H1 (cell line): ENCODE measurements around the gene ARHGEF26. TPM values are rescaled to one million over a fixed set of nuclear protein-coding genes. Genes with fewer than 3 reads are reported as not detected.

Experiments used
- CTCF ChIA-PET: fragments of 300-600 bp; sonication (Branson Sonifier 250); formaldehyde crosslinking; loops from one replicate; lab custom pipeline; 2021; ENCODE audit not compliant: partially characterized antibody; lab: Charles Lee
- POLR2A ChIA-PET: fragments of 300-600 bp; sonication (Branson Sonifier 250); formaldehyde crosslinking; loops from one replicate; lab custom pipeline; 2021; ENCODE audit warnings: inconsistent platforms; ENCODE audit not compliant: partially characterized antibody; lab: Charles Lee
- DNase-seq, 2 experiments: peaks; one replicate each; pipeline versions ENCODE4 v3.0.0 to v3.0.0-alpha.2; 2010 to 2022; ENCODE audit warnings: low spot score in 2 of 2, low read depth in 1 of 2, mixed read lengths in 1 of 2
- FAIRE-seq: peaks from 2 replicates; lab custom pipeline; 2011; peaks lifted over from hg19 to GRCh38; lab: Jason Lieb, UNC
- H2AFZ ChIP-seq: 2 replicates; pipeline ENCODE4 v1.8.1; 2012; ENCODE audit warnings: low read length, inconsistent platforms
- H2AK5ac ChIP-seq: 2 replicates; pipeline ENCODE4 v1.6.1; 2013; ENCODE audit warnings: low read depth, low read length
- H2BK120ac ChIP-seq: replicated peaks from 2 replicates; pipeline ENCODE3; 2013; ENCODE audit warnings: low read depth, low read length, inconsistent platforms
- H2BK12ac ChIP-seq: 2 replicates; pipeline ENCODE4 v1.6.1; 2013; ENCODE audit warnings: low read depth, low read length
- H2BK15ac ChIP-seq: 2 replicates; pipeline ENCODE4 v1.6.1; 2013; ENCODE audit warnings: low read length
- H2BK20ac ChIP-seq: 2 replicates; pipeline ENCODE4 v1.6.1; 2013; ENCODE audit warnings: low read length
- H2BK5ac ChIP-seq: 2 replicates; pipeline ENCODE4 v1.6.1; 2013; ENCODE audit warnings: low read depth, low read length
- H3K14ac ChIP-seq: 2 replicates; pipeline ENCODE4 v1.6.1; 2013; ENCODE audit warnings: inconsistent platforms; ENCODE audit not compliant: insufficient read length
- H3K18ac ChIP-seq: 2 replicates; pipeline ENCODE4 v1.6.1; 2013; ENCODE audit warnings: low read length; ENCODE audit errors: extremely low read depth
- H3K23ac ChIP-seq: 2 replicates; pipeline ENCODE4 v1.6.1; 2013; ENCODE audit warnings: inconsistent platforms; ENCODE audit not compliant: insufficient read length
- H3K23me2 ChIP-seq: 2 replicates; pipeline ENCODE4 v1.6.1; 2013; ENCODE audit warnings: low read depth, low read length
- H3K27ac ChIP-seq: 2 replicates; pipeline ENCODE4 v1.6.1; 2011; ENCODE audit warnings: low read depth, low read length, inconsistent platforms
- H3K27me3 ChIP-seq, 4 experiments: replicated peaks in 1 of 4; 1 replicate in 1 of 4; 2 replicates in 3 of 4; pipeline versions ENCODE4 v1.6.1 to v1.8.1; 2011 to 2013; ENCODE audit warnings: low read length in 3 of 4, mild to moderate bottlenecking in 3 of 4, inconsistent platforms in 2 of 4, mixed read lengths in 2 of 4, moderate library complexity in 1 of 4; ENCODE audit not compliant: control insufficient read depth in 3 of 4, insufficient read depth in 3 of 4; ENCODE audit errors: extremely low read depth in 1 of 4
- H3K36me3 ChIP-seq, 4 experiments: 2 replicates each; pipeline versions ENCODE4 v1.6.1 to v1.8.1; 2011 to 2013; ENCODE audit warnings: mild to moderate bottlenecking in 4 of 4, low read length in 3 of 4, moderate library complexity in 2 of 4, control low read depth in 1 of 4, inconsistent platforms in 1 of 4; ENCODE audit not compliant: insufficient read depth in 4 of 4, control insufficient read depth in 2 of 4
- H3K4ac ChIP-seq: replicated peaks from 2 replicates; pipeline ENCODE3; 2013; ENCODE audit warnings: low read length, low read depth, mixed read lengths, inconsistent platforms; ENCODE audit not compliant: insufficient read length
- H3K4me1 ChIP-seq, 4 experiments: replicated peaks in 1 of 4; 1 replicate in 1 of 4; 2 replicates in 3 of 4; pipeline versions ENCODE4 v1.6.1 to v1.8.1; 2011 to 2013; ENCODE audit warnings: low read length in 3 of 4, inconsistent platforms in 2 of 4, mixed read lengths in 1 of 4; ENCODE audit not compliant: insufficient read depth in 4 of 4, control insufficient read depth in 3 of 4
- H3K4me2 ChIP-seq, 2 experiments: 2 replicates each; pipeline versions ENCODE4 v1.6.1 to v1.8.1; 2011 to 2013; ENCODE audit warnings: low read depth in 2 of 2, low read length in 2 of 2, control low read depth in 1 of 2, inconsistent platforms in 1 of 2, mild to moderate bottlenecking in 1 of 2; ENCODE audit not compliant: insufficient read depth in 1 of 2
- H3K4me3 ChIP-seq, 4 experiments: fragments of 200-600, 300-600 bp in 1 of 4; sonication (generic), shearing (Covaris generic), sonication (Bioruptor Twin) in 1 of 4; 2 replicates each; pipeline versions ENCODE4 v1.5.1 to v1.8.1; 2011 to 2016; ENCODE audit warnings: low read length in 4 of 4, low read depth in 3 of 4, control low read depth in 2 of 4, inconsistent platforms in 2 of 4, mild to moderate bottlenecking in 2 of 4, mixed read lengths in 1 of 4, moderate library complexity in 1 of 4; ENCODE audit not compliant: insufficient read depth in 2 of 4; ENCODE audit errors: extremely low read depth in 1 of 4
- H3K56ac ChIP-seq: replicated peaks from 2 replicates; pipeline ENCODE3; 2013; ENCODE audit warnings: low read depth, mild to moderate bottlenecking, mixed read lengths, low read length, inconsistent platforms; ENCODE audit not compliant: insufficient read length
- H3K79me1 ChIP-seq: 2 replicates; pipeline ENCODE4 v1.6.1; 2013; ENCODE audit warnings: low read depth, low read length, control low read depth
- H3K79me2 ChIP-seq, 2 experiments: 2 replicates each; pipeline versions ENCODE4 v1.6.1 to v1.8.1; 2012 to 2013; ENCODE audit warnings: low read length in 2 of 2, mild to moderate bottlenecking in 2 of 2, inconsistent platforms in 1 of 2; ENCODE audit not compliant: insufficient read depth in 2 of 2, control insufficient read depth in 1 of 2
- H3K9ac ChIP-seq, 4 experiments: replicated peaks in 1 of 4; 1 replicate in 1 of 4; 2 replicates in 3 of 4; pipeline versions ENCODE4 v1.6.1 to v1.8.1; 2011 to 2013; ENCODE audit warnings: low read depth in 3 of 4, low read length in 3 of 4, control low read depth in 2 of 4, mild to moderate bottlenecking in 2 of 4, moderate library complexity in 2 of 4, inconsistent platforms in 1 of 4; ENCODE audit errors: extremely low read depth in 1 of 4
- H3K9me3 ChIP-seq, 2 experiments: 2 replicates each; pipeline versions ENCODE4 v1.6.1 to v1.8.1; 2012 to 2013; ENCODE audit warnings: mild to moderate bottlenecking in 2 of 2, moderate library complexity in 2 of 2, control low read depth in 1 of 2, inconsistent platforms in 1 of 2, low read depth in 1 of 2, low read length in 1 of 2, mixed read lengths in 1 of 2; ENCODE audit not compliant: insufficient read depth in 2 of 2
- H4K20me1 ChIP-seq, 2 experiments: replicated peaks in 1 of 2; 2 replicates each; pipeline versions ENCODE3 to v1.8.1; 2011 to 2013; ENCODE audit warnings: inconsistent platforms in 2 of 2, low read length in 2 of 2, mild to moderate bottlenecking in 1 of 2; ENCODE audit not compliant: insufficient read depth in 2 of 2, control insufficient read depth in 1 of 2
- H4K5ac ChIP-seq: 2 replicates; pipeline ENCODE4 v1.6.1; 2013; ENCODE audit warnings: low read length, low read depth, mixed read lengths, inconsistent platforms; ENCODE audit not compliant: insufficient read length
- H4K8ac ChIP-seq: 2 replicates; pipeline ENCODE4 v1.8.0; 2013; ENCODE audit warnings: mild to moderate bottlenecking, moderate library complexity, low read length, inconsistent platforms; ENCODE audit not compliant: insufficient read depth; ENCODE audit errors: extremely low read depth
- H4K91ac ChIP-seq: replicated peaks from 2 replicates; pipeline ENCODE3; 2013; ENCODE audit warnings: low read length, mixed read lengths, inconsistent platforms; ENCODE audit not compliant: insufficient read length
- BRCA1 ChIP-seq: IDR thresholded peaks from 2 replicates; pipeline ENCODE4 v1.6.1; 2012; ENCODE audit warnings: low read depth, low read length, improper control_type of control experiment
- CHD2 ChIP-seq: IDR thresholded peaks from 2 replicates; pipeline ENCODE4 v1.6.1; 2012; ENCODE audit warnings: low read length, improper control_type of control experiment
- EGR1 ChIP-seq: IDR thresholded peaks from 2 replicates; pipeline ENCODE4 v1.6.1; 2011; ENCODE audit warnings: low read depth, low read length, borderline replicate concordance
- GTF2F1 ChIP-seq: IDR thresholded peaks from 2 replicates; pipeline ENCODE4 v1.6.1; 2012; ENCODE audit warnings: low read depth, low read length, improper control_type of control experiment, borderline replicate concordance
- MAFK ChIP-seq: IDR thresholded peaks from 2 replicates; pipeline ENCODE4 v1.6.1; 2012; ENCODE audit warnings: low read depth, mild to moderate bottlenecking, improper control_type of control experiment, low read length
- NRF1 ChIP-seq: IDR thresholded peaks from 2 replicates; pipeline ENCODE4 v1.6.1; 2011; ENCODE audit warnings: mild to moderate bottlenecking, low read depth, low read length, improper control_type of control experiment
- RBBP5 ChIP-seq: IDR thresholded peaks from 2 replicates; pipeline ENCODE4 v1.7.1; 2012; ENCODE audit warnings: low read depth, mild to moderate bottlenecking, inconsistent platforms, low read length, moderate library complexity, borderline replicate concordance
- RFX5 ChIP-seq: IDR thresholded peaks from 2 replicates; pipeline ENCODE4 v1.6.1; 2011; ENCODE audit warnings: low read depth, low read length, improper control_type of control experiment, borderline replicate concordance
- RXRA ChIP-seq: IDR thresholded peaks from 2 replicates; pipeline ENCODE4 v1.6.1; 2011; ENCODE audit warnings: low read depth, mild to moderate bottlenecking, low read length, moderate library complexity; ENCODE audit not compliant: insufficient read depth
- SP1 ChIP-seq: IDR thresholded peaks from 2 replicates; pipeline ENCODE4 v1.6.1; 2011; ENCODE audit warnings: low read depth, low read length
- SP4 ChIP-seq: IDR thresholded peaks from 2 replicates; pipeline ENCODE4 v1.6.1; 2012; ENCODE audit warnings: low read length, inconsistent platforms
- SRF ChIP-seq: IDR thresholded peaks from 2 replicates; pipeline ENCODE4 v1.6.1; 2011; ENCODE audit warnings: mild to moderate bottlenecking, low read depth, low read length, moderate library complexity
- ZNF274 ChIP-seq: IDR thresholded peaks from 2 replicates; pipeline ENCODE4 v1.7.0; 2012; ENCODE audit warnings: low read length, borderline replicate concordance; ENCODE audit errors: extremely low read depth
- WGBS, 2 experiments: shearing (Covaris generic) in 1 of 2; methylation state at CpG; one replicate each; pipeline versions ENCODE4 v1.1.6 to v1.1.7; 2013 to 2015; ENCODE audit warnings: low lambda C conversion rate in 2 of 2, mixed read lengths in 2 of 2, inconsistent platforms in 1 of 2, low coverage in 1 of 2, missing lambda C conversion rate in 1 of 2; ENCODE audit not compliant: insufficient replicate concordance in 2 of 2, insufficient coverage in 1 of 2, insufficient read length in 1 of 2; ENCODE audit errors: extremely low coverage in 1 of 2, missing lambda C conversion rate in 1 of 2; 5-methylcytosine and 5-hydroxymethylcytosine counted together
- polyA plus RNA-seq, 7 experiments: library from polyadenylated mRNA; depleted of rRNA in 3 of 7; stranded (reverse) in 5 of 7; unstranded in 2 of 7; fragments of >200 nt in 5 of 7; fragments of 200-250 nt in 2 of 7; gene quantifications; 1 replicate in 5 of 7; 2 replicates in 1 of 7; 4 replicates in 1 of 7; pipeline versions ENCODE4 v1.2.1 to v1.2.3, GENCODE V29; 2011 to 2013; ENCODE audit warnings: missing spikeins in 2 of 7, mixed read lengths in 2 of 7
- total RNA-seq: library from RNA; stranded (reverse); fragmentation: NEBNext Ultra II Directional; extraction: Animal tissue kit (Norgen Biotek cat#: 25700); gene quantifications from 2 replicates; pipeline ENCODE4 v1.2.1, GENCODE V29; 2021
- TF ChIP-seq, protein P1 (sequence below): IDR thresholded peaks from 2 replicates; pipeline ENCODE4 v1.6.1; 2011; ENCODE audit warnings: low read depth, mild to moderate bottlenecking, low read length; ENCODE audit not compliant: insufficient read depth
- TF ChIP-seq, protein P2 (sequence below): IDR thresholded peaks from 2 replicates; pipeline ENCODE4 v1.6.1; 2012; ENCODE audit warnings: inconsistent platforms

The ARHGEF26 gene
- total and polyA plus RNA-seq, 2 of the 8 experiments (the other 6 are each of a cell fraction or from before 2014, with no cell fraction given): 3.1 to 15.6 TPM

DNA sequence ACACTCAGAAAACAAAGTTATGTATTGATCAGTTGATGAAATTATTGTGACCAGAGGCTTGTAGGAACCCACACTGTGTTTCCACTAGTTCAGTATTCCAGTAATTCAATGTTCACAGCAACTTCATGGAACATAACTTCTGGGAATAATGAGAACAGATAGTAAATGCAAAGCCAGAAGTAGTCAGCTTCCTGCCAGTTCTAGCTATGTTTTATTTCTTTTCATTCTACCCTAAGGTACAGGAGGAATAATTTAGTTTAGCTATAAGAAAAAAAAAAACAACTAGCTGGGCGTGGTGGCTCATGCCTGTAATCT, 48.6 kb downstream of the ARHGEF26 start:
- Histone ChIP-seq H2AK5ac (no peak overlapping the region), H3K4me3 (no peak overlapping the region), H2BK120ac (no peak overlapping the region), H3K14ac (no peak overlapping the region), H3K36me3 (no peaks in the 10 kb centered on the region), H2BK20ac (no peak overlapping the region), H4K8ac (no peak overlapping the region), H3K4me1 (peaks cover 0 to 3% (median 3%) of the 10 kb centered on the region in 4 experiments; a peak in 1 of 7 replicates), H2BK5ac (no peak overlapping the region), H3K23me2 (no peaks in the 10 kb centered on the region), H3K9me3 (no peaks in the 10 kb centered on the region), H3K18ac (no peak overlapping the region), H3K79me1 (no peaks in the 10 kb centered on the region), H3K56ac (no peak overlapping the region), H2AFZ (no peak overlapping the region), H4K20me1 (no peaks in the 10 kb centered on the region), H3K4ac (no peak overlapping the region), H3K23ac (no peak overlapping the region), H2BK15ac (no peak overlapping the region), H3K27me3 (no peaks in the 10 kb centered on the region), H3K9ac (no peak overlapping the region), H4K91ac (no peak overlapping the region), H3K27ac (no peak overlapping the region), H2BK12ac (no peak overlapping the region), H3K4me2 (no peak overlapping the region), H3K79me2 (no peaks in the 10 kb centered on the region), H4K5ac (no peak overlapping the region)
- WGBS, 2 experiments: 100% methylated on average over 1 of the region's 1 CpG; no CpG with 5 or more reads in 1 of the 2 experiments
- DNase-seq: no peak
- POLR2A ChIA-PET: no interaction called here
- CTCF ChIA-PET: interaction anchor here (0.8 to 1.3 kb wide), 3 partner anchors 19 to 83 kb away, joined by 3 to 4 read pairs (median 3); no protein-coding TSS in a partner anchor
- FAIRE-seq: no peak
- TF ChIP-seq CHD2: no peak
- TF ChIP-seq MAFK: no peak
- no peak for TF ChIP-seq BRCA1
- TF ChIP-seq, protein P1, sequence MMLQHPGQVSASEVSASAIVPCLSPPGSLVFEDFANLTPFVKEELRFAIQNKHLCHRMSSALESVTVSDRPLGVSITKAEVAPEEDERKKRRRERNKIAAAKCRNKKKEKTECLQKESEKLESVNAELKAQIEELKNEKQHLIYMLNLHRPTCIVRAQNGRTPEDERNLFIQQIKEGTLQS: no peak
- no peak for TF ChIP-seq SP4
- no peak for TF ChIP-seq ZNF274
- no peak for TF ChIP-seq RFX5
- TF ChIP-seq SP1: no peak
- no peak for TF ChIP-seq NRF1
- TF ChIP-seq, protein P2, sequence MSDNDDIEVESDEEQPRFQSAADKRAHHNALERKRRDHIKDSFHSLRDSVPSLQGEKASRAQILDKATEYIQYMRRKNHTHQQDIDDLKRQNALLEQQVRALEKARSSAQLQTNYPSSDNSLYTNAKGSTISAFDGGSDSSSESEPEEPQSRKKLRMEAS: no peak
- TF ChIP-seq SRF: no peak
- no peak for TF ChIP-seq RBBP5
- TF ChIP-seq EGR1: no peak
- no peak for TF ChIP-seq RXRA
- no peak for TF ChIP-seq GTF2F1
